NOMO-1 treated with DMSO at 0.1 percent for 48 hours (cell line): ENCODE measurements around the gene RGP1.

Experiments used
- DNase-seq: peaks from one replicate; lab custom pipeline; 2025; ENCODE audit not compliant: unreplicated experiment; lab: John Stamatoyannopoulos, UW

Gene RGP1

DNA sequence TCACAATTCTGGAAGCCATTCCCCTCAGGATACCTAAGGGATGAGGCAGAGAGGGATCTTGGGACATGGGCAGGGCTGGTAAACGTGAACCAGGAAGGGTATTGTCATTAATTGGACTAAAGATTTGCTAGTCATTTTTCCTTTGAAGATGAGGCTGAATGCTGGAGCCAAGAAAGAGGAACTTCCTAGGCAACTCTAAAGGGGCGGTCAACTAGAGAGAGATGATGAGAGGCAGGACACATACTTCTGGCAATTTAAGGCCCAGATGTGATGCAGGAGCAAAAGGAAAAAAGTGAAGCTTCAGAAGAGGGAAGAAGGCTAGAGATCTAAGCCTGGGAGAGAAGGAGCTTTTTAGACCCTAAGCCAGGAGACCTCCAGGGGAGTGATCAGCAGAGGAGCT, 5.6 kb upstream of the RGP1 start:
- no peak for DNase-seq

- DNase-seq: no peak
Observed at GRCh38 chr9:35743880-35744518, 5.1 kb upstream of the RGP1 start.

DNA sequence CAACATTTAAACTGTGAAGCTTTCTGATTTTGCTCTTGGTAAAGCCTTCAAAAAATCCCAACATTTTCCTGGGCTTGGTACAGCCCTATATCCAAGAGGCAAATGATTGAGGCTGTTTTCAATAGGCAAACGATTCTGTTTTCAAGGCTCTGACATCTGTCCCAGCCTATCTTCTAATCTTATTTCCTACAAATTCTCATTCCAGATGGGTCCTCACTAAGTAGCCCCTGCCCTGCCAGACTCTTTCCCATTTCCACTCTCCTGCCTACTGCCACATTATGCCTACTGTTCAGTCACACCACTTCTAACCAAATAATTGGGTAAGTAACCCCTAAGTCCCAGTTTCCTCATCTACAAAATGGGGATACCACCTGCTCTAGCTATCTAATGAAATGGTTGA, 3.5 kb upstream of the RGP1 start:
- DNase-seq: no peak

GRCh38 chr9:35746583-35746982, 2.5 kb upstream of the RGP1 start:
- DNase-seq: no peak

GRCh38 chr9:35748242-35748857, 737 bp upstream of the RGP1 start:
- no peak for DNase-seq

- peak; percentile 42 for DNase-seq
Observed at GRCh38 chr9:35749515-35750255, 598 bp downstream of the RGP1 start.

GRCh38 chr9:35750256-35750531, 1.1 kb downstream of the RGP1 start:
- DNase-seq: no peak

DNA sequence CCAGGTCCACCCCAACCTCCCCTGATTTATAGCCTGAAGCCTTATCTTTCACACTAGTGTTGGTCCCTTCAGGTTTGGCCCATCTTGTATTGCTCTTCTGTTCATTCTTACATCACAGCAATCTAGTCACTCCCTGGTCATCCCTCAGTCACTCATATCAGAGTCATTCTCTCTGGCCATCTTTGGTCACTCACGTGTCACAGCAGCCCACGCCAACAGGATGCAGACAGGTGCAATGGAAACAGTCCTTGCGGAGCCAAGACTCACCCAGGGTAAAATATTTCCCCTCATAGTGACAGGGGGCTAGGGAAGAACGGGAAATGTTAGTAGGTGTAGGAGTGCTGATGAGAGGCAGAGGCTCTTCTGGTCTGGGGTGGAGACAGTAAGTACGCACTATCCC, 4.4 kb downstream of the RGP1 start:
- DNase-seq: no peak

- DNase-seq: no peak
Observed at GRCh38 chr9:35754264-35754663, 5.2 kb downstream of the RGP1 start, which contains the start of gene MSMP. MSMP (minus strand) TSS chr9:35754276; CDS start chr9:35754129, 147 bp downstream.

GRCh38 chr9:35755071-35755470, 6.0 kb downstream of the RGP1 start:
- DNase-seq: no peak

GRCh38 chr9:35756275-35757225, 7.5 kb downstream of the RGP1 start:
- peak; percentile 73 for DNase-seq

DNA sequence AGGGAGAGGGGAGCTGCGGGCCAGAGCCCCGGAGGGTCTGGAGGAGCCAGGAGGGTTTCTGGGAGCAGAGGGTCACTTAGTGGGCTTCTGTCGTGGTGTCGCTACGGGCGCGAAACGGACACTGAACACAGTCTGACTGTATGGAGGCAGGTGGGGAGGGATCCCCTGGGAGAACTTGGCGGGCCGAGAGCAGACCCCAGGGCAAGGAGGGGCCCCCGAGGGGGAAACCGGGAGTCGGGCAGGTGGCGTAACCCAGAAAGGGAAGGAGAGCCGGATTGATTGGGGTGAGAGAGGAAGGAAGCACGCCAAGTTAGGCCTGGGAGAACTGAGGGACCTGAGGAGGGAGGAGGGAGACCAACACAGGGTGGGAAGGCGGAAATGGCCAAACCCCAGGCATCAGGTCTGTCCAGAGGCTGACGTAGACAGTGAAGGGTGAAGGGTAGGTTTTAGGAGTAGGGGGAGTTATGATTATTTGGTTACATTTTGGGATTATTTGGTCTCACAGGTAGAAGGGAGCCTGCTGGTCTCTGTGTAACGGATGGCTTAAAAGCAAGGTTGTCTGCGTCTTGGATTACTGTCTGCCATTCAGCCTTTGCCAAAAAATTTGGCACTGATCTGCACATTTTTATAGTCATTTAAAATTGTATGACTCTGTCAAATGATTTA, 8.3 kb downstream of the RGP1 start:
- peak; percentile 51 for DNase-seq

GRCh38 chr9:35757892-35758275, 8.8 kb downstream of the RGP1 start:
- DNase-seq: no peak

- DNase-seq: peak; percentile 40
Observed at GRCh38 chr9:35758475-35759050, 9.5 kb downstream of the RGP1 start.

DNA sequence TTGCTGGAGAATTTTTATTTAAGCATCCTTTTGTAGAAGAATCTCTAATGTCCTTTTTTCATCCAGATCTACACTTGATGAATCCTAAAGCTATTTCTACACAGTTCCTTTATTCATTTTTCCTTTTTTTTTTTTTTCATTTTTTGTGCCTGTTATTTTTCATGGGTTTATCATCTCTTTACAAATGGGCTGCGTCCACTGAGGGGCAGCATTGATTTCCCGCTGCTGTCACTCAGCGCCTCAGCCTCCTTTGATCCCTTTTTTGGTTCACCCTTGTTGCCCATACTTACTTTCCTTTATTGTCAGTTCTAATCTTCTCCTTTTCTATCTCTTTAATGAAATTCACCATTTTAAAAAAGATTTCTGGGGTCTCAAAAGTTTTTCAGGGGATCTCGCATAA, 10.7 kb downstream of the RGP1 start:
- DNase-seq: no peak

GRCh38 chr9:35760651-35761050, 11.6 kb downstream of the RGP1 start:
- no peak for DNase-seq

- DNase-seq: no peak
Observed at GRCh38 chr9:35763181-35763580, 14.1 kb downstream of the RGP1 start.

DNA sequence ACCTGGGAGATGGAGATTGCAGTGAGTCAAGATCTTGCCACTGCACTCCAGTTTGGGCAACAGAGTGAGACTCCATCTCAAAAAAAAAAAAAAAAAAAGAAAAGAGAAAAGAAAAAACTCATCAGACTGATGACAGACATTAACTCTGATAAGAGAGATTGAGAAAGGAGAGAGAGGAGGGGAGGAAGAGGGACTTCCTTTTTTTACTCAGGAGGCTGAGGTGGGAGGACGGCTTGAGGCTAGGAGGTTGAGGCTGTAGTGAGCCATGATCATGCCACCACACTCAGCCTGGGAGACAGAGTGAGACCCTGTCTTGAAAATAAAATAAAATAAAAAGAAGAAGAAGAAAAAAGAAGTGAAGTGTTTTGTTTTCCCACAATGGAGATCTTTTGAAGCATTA, 14.7 kb downstream of the RGP1 start:
- no peak for DNase-seq

DNA sequence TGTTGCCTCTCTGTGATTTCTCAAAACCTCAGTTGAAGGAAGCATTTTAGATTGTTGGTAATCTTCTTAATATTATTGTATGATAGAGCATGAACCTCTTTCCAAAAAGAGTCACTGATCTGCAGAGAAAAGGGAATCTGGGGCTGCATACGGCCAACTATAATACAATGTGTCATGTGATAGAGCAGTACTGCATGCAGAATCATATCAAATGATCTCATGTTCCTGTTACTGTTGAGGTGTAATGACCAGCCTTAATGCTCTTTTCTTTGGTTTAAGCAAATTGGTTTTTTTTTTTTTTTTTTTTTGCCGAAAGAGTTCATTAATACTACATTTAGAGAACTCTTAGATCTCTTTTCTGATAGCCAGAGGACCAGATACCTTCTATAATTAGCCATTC, 17.9 kb downstream of the RGP1 start:
- no peak for DNase-seq

DNA sequence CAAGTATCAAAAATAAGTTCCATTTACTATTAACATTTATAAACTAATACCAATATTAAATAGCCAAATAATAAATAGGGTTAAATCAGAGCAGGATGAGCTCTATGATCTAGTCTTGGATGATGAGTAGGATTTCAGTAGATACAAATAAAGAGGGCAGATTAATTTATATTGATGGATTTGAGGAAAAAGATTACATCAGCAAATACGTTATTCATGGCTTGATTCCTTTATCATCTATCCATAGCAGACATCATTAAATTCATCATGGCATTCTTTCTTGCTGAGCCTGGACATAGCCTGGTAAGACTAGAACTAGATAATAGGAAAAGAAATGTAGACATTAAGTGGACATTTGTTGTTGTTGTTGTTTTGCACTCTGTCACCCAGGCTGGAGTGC, 18.4 kb downstream of the RGP1 start:
- no peak for DNase-seq

DNA sequence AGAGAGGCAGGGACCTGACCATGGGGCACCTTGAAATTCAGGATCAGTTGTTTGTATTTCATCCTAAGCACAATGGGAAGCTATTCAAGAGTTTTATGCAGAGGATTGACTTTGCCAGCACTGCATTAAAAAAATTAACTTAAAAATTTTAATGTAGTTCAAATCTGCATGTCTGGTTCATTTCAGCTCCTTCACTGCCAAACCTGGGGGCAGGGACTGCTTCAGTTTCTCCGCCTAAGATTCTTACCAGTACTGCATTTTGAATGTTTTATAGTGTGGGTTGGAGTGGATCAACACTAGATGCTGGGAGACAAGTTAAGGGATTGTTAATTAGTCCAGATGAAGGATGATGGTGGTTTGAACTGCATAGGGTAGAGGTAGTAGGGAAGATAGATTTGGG, 20.7 kb downstream of the RGP1 start:
- no peak for DNase-seq
